Chondrocyte (in vitro differentiated cells): ENCODE results near the gene AUTS2. TPM values are rescaled to one million over a fixed set of nuclear protein-coding genes. Genes with fewer than 3 reads are reported as not detected.

Source experiments
- DNase-seq: peaks from one replicate; pipeline ENCODE4 v3.0.0; 2021; ENCODE audit warnings: mixed read lengths, low spot score
- H3K27ac Mint-ChIP-seq: one replicate; pipeline ENCODE4 v1.8.0; 2021; ENCODE audit warnings: mild to moderate bottlenecking, moderate library complexity, mixed read lengths; ENCODE audit not compliant: unreplicated experiment
- H3K27me3 Mint-ChIP-seq: 2 replicates; pipeline ENCODE4 v1.8.0; 2021; ENCODE audit warnings: low read depth, mixed read lengths
- H3K36me3 Mint-ChIP-seq: 2 replicates; pipeline ENCODE4 v1.8.0; 2021; ENCODE audit warnings: low read depth, mixed read lengths
- H3K4me1 Mint-ChIP-seq: 2 replicates; pipeline ENCODE4 v1.8.0; 2021; ENCODE audit warnings: low read depth, mild to moderate bottlenecking, mixed read lengths
- H3K4me3 Mint-ChIP-seq: one replicate; pipeline ENCODE4 v1.8.0; 2021; ENCODE audit warnings: mild to moderate bottlenecking, moderate library complexity, mixed read lengths; ENCODE audit not compliant: unreplicated experiment
- H3K9me3 Mint-ChIP-seq: 2 replicates; pipeline ENCODE4 v1.8.0; 2021; ENCODE audit warnings: low read depth, mixed read lengths
- CTCF ChIP-seq: fragments of 200-600 bp; sonication (generic); IDR thresholded peaks from 2 replicates; pipeline ENCODE4 v1.5.0; 2021; ENCODE audit warnings: antibody characterized with exemption, mild to moderate bottlenecking, moderate library complexity
- total RNA-seq: library from RNA; stranded (reverse); gene quantifications from 3 replicates; pipeline ENCODE4 v1.2.1, GENCODE V29; 2021

The AUTS2 gene
- total RNA-seq, 1 donor from 2014 or later, result 31.5 TPM

- DNase-seq, result no peak
- Mint-ChIP-seq H3K27me3 (no peaks in the 10 kb centered on the region), H3K4me3 (no peak overlapping the region), H3K9me3 (no peaks in the 10 kb centered on the region), H3K27ac (no peak overlapping the region), H3K36me3 (no peaks in the 10 kb centered on the region), H3K4me1 (peaks cover 19% of the 10 kb centered on the region)
- no peak for TF ChIP-seq CTCF
Observed at GRCh38 chr7:69678494-69679187, 80.4 kb downstream of the AUTS2 start.

- Mint-ChIP-seq H3K4me1 (peaks cover 19% of the 10 kb centered on the region), H3K36me3 (no peaks in the 10 kb centered on the region), H3K27me3 (no peaks in the 10 kb centered on the region), H3K4me3 (no peak overlapping the region), H3K27ac (no peak overlapping the region), H3K9me3 (no peaks in the 10 kb centered on the region)
- TF ChIP-seq CTCF, result no peak
- DNase-seq, result no peak
Observed at GRCh38 chr7:69681181-69681580, 82.9 kb downstream of the AUTS2 start.

GRCh38 chr7:69682518-69682917, 84.2 kb downstream of the AUTS2 start:
- H3K27me3 Mint-ChIP-seq, result no peaks in the 10 kb centered on the region
- H3K4me1 Mint-ChIP-seq, result peaks cover 15% of the 10 kb centered on the region
- no peaks in the 10 kb centered on the region for H3K36me3 Mint-ChIP-seq
- TF ChIP-seq CTCF, result no peak
- no peak overlapping the region for H3K27ac Mint-ChIP-seq
- no peaks in the 10 kb centered on the region for H3K9me3 Mint-ChIP-seq
- DNase-seq, result no peak
- H3K4me3 Mint-ChIP-seq, result no peak overlapping the region

GRCh38 chr7:69683002-69683401, 84.7 kb downstream of the AUTS2 start:
- Mint-ChIP-seq H3K4me1 (peaks cover 11% of the 10 kb centered on the region), H3K36me3 (no peaks in the 10 kb centered on the region), H3K9me3 (no peaks in the 10 kb centered on the region), H3K27me3 (no peaks in the 10 kb centered on the region), H3K4me3 (no peak overlapping the region), H3K27ac (no peak overlapping the region)
- no peak for DNase-seq
- TF ChIP-seq CTCF, result no peak

GRCh38 chr7:69684369-69685292, 86.4 kb downstream of the AUTS2 start:
- Mint-ChIP-seq H3K27me3 (no peaks in the 10 kb centered on the region), H3K9me3 (no peaks in the 10 kb centered on the region), H3K36me3 (no peaks in the 10 kb centered on the region), H3K4me3 (no peak overlapping the region), H3K4me1 (peaks cover 6% of the 10 kb centered on the region), H3K27ac (no peak overlapping the region)
- TF ChIP-seq CTCF, result no peak
- DNase-seq, result no peak
